Measurements from ENCODE around the gene SLC13A3.

SLC13A3 gene

GRCh38 chr20:46512943-46513844 is 138.1 kb downstream of the SLC13A3 start, which contains the start of gene ZNF334:
ZNF334 (minus strand) TSS chr20:46513559; CDS start chr20:46512102, 1,457 bp downstream.
- DNase-seq: no peak

GRCh38 chr20:46509523-46509922 is 141.7 kb downstream of the SLC13A3 start:
- DNase-seq: no peak

All from NCI-H1048 (cell line).